ENCODE results near the gene CMTM7.
"Not testable (repeated sequence)": the region's sequence is repeated elsewhere in the genome, so short reads cannot be mapped to it uniquely, and the experiment has no call there.

Gene CMTM7

DNA sequence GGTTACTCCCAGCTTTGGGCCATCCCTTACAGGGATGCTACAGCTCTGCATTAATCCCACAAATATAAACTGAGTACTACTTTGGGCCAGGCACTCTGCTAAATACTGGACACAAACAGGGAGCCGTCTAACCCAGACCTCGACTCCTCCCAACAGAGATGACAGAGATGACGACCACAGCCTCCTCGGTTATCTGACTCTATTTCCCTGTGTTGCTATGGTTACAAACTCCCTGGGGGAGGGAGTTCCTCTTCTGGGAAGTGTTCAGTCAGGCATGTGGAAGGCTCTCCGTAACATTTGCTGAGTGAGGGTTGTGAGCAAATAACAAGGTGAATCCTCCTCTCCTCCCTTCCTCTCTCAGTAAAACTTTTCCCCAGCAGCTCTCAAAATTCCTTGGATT lies 6.7 kb upstream of the CMTM7 start:
- H3K9me3 ChIP-seq (ENCODE audit: control insufficient read depth, low read depth, low read length) = no peaks in the 10 kb centered on the region
- no peaks in the 10 kb centered on the region for H3K27me3 ChIP-seq (ENCODE audit: control insufficient read depth, insufficient read depth, low read length)
- H3K4me3 ChIP-seq (ENCODE audit: low read length) = no peak overlapping the region
- no peak overlapping the region for H3K27ac ChIP-seq (ENCODE audit: low read length)
- H3K9ac ChIP-seq (ENCODE audit: low read length) = no peak overlapping the region
- no peaks in the 10 kb centered on the region for H3K4me1 ChIP-seq (ENCODE audit: control insufficient read depth, low read depth, low read length)
- no peaks in the 10 kb centered on the region for H3K36me3 ChIP-seq (ENCODE audit: control insufficient read depth, low read depth, low read length)

DNA sequence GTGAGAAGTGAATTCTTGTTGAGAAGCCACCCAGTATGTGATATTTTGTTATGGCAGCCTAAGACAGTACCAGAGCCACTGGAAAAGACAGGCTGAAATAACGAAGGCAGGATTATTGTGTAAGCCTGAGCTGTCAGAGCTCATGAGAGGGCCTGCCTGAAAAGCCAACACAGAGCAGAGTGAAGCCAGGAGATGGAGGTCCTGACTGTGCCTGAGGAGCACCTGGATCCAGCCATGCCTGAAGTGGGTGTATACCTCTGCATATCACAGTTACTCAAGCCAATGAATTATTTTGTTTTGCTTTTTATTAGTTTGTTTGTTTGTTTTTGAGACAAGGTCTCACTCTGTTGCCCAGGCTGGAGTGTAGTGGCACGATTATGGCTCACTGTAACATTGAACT lies 4.1 kb upstream of the CMTM7 start:
- H3K9ac ChIP-seq (ENCODE audit: low read length) = no peak overlapping the region
- H3K27me3 ChIP-seq (ENCODE audit: control insufficient read depth, insufficient read depth, low read length) = peaks cover 10% of the 10 kb centered on the region

DNA sequence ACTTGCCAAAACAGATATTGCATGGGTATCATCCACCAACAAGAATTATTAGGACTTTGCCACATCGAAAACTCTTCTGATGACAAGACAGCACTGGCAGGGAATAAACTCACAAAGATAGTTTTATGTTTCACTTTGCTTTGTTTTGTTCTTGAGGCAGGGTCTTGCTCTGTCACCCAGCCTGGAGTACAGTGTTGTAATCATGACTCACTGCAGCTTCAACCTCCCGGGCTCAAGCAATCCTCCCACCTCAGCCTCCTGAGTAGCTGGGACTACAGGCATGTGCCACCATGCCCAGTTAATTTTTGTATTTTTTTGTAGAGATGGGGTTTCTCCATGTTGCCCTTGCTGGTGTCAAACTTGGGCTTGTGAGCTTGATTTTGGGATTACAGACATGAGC lies 2.1 kb upstream of the CMTM7 start:
- not testable (repeated sequence) for H3K4me1 ChIP-seq (ENCODE audit: control insufficient read depth, low read depth, low read length); H3K4me3 ChIP-seq (ENCODE audit: low read length); H3K9me3 ChIP-seq (ENCODE audit: control insufficient read depth, low read depth, low read length); H3K9ac ChIP-seq (ENCODE audit: low read length); H3K36me3 ChIP-seq (ENCODE audit: control insufficient read depth, low read depth, low read length); H3K27ac ChIP-seq (ENCODE audit: low read length)
- peaks cover 22% of the 10 kb centered on the region for H3K27me3 ChIP-seq (ENCODE audit: control insufficient read depth, insufficient read depth, low read length)

More for the DNA sequence above, 4.1 kb upstream of the CMTM7 start:
- H3K4me3 ChIP-seq (ENCODE audit: low read length) = no peak overlapping the region
- H3K36me3 ChIP-seq (ENCODE audit: control insufficient read depth, low read depth, low read length) = no peaks in the 10 kb centered on the region
- H3K4me1 ChIP-seq (ENCODE audit: control insufficient read depth, low read depth, low read length) = peaks cover 1% of the 10 kb centered on the region
- H3K27ac ChIP-seq (ENCODE audit: low read length) = no peak overlapping the region
- H3K9me3 ChIP-seq (ENCODE audit: control insufficient read depth, low read depth, low read length) = no peaks in the 10 kb centered on the region

DNA sequence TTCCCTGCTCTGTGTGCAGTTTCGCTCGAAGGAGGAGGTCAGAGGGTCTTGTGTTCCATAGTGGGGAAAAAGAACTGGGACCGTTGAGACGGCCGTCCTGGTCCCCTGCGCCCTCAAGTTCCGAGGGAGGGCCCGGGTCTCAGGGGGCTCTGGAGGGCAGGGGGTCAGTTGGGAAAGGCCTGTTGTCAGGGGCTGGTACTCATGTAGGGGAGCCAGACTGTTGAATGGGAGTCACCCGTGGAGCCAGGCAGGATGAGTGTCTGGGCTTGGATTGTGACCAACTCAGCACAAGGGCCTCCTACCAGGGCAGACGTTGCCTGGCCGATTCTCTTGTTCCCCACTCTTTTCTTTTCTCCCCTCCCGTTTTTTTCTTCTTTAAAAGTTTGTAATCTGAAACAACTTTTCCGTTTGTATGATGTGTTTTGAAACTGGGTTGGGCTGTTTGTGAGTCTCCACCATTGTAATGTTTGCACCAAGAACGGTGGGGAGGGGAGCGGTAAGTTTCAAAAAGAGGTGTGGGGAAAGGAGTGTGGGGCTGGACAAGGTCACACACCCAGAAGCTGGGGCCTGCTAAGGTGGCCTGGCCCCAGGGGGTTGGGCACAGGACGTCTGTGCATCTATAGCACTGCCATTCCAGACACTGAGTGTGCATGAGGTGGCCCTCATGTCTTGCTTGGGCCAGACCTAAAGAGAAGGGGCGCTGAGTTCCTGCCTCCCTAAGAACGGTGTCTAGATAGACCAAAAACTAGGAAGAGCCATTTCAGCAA lies 1.1 kb downstream of the CMTM7 start:
- H3K9ac ChIP-seq (ENCODE audit: low read length) = peak overlapping the region; percentile 52
- no peaks in the 10 kb centered on the region for H3K36me3 ChIP-seq (ENCODE audit: control insufficient read depth, low read depth, low read length)
- no peaks in the 10 kb centered on the region for H3K9me3 ChIP-seq (ENCODE audit: control insufficient read depth, low read depth, low read length)
- H3K27me3 ChIP-seq (ENCODE audit: control insufficient read depth, insufficient read depth, low read length) = peaks cover 22% of the 10 kb centered on the region
- H3K4me1 ChIP-seq (ENCODE audit: control insufficient read depth, low read depth, low read length) = peaks cover 11% of the 10 kb centered on the region
- peak overlapping the region; percentile 69 for H3K4me3 ChIP-seq (ENCODE audit: low read length)
- no peak overlapping the region for H3K27ac ChIP-seq (ENCODE audit: low read length)

DNA sequence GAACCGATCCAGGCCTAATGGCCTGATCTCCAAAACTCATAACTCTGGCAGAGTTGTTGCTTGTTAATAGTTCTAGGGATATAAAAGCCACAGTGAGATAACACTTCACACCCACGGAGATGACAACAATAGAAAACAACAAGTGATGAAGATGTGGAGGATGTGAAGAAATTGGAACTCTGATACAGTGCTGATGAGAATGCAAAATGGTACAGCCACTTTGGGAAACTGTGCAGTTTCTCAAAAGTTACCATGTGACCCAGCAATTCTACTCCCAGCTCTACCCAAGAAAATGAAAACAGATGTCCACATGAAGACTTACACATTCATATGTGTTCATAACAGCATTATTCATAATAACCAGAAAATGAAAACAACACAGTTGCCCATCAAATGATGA lies 3.8 kb downstream of the CMTM7 start:
- Histone ChIP-seq H3K27ac (ENCODE audit: low read length) (no peak overlapping the region), H3K9me3 (ENCODE audit: control insufficient read depth, low read depth, low read length) (no peaks in the 10 kb centered on the region)

DNA sequence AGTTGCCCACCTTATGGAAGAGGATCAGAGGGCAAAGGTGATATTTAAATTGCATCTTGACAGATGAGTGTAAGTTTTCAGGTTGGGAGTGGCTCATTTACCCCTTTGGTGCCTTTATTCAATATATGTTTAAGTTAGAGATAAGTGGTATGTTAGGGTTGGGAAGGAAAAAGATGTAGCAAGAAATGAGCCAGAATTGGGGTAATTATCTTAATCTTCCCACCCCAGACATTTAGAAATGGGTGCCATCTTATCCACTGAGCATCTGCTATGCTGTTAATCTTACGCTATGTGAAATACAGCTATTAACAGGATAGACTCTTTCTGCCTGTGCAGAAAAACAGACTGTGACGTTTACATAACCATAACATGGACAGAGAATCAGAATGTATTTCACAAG lies 6.3 kb downstream of the CMTM7 start:
- Histone ChIP-seq H3K4me1 (ENCODE audit: control insufficient read depth, low read depth, low read length) (peaks cover 14% of the 10 kb centered on the region), H3K4me3 (ENCODE audit: low read length) (no peak overlapping the region), H3K36me3 (ENCODE audit: control insufficient read depth, low read depth, low read length) (no peaks in the 10 kb centered on the region), H3K9me3 (ENCODE audit: control insufficient read depth, low read depth, low read length) (no peaks in the 10 kb centered on the region), H3K27me3 (ENCODE audit: control insufficient read depth, insufficient read depth, low read length) (peaks cover 7% of the 10 kb centered on the region), H3K9ac (ENCODE audit: low read length) (no peak overlapping the region), H3K27ac (ENCODE audit: low read length) (no peak overlapping the region)

More for the DNA sequence above, 3.8 kb downstream of the CMTM7 start:
- Histone ChIP-seq H3K4me3 (ENCODE audit: low read length) (no peak overlapping the region), H3K36me3 (ENCODE audit: control insufficient read depth, low read depth, low read length) (no peaks in the 10 kb centered on the region), H3K9ac (ENCODE audit: low read length) (no peak overlapping the region), H3K4me1 (ENCODE audit: control insufficient read depth, low read depth, low read length) (peaks cover 11% of the 10 kb centered on the region), H3K27me3 (ENCODE audit: control insufficient read depth, insufficient read depth, low read length) (peaks cover 22% of the 10 kb centered on the region)

DNA sequence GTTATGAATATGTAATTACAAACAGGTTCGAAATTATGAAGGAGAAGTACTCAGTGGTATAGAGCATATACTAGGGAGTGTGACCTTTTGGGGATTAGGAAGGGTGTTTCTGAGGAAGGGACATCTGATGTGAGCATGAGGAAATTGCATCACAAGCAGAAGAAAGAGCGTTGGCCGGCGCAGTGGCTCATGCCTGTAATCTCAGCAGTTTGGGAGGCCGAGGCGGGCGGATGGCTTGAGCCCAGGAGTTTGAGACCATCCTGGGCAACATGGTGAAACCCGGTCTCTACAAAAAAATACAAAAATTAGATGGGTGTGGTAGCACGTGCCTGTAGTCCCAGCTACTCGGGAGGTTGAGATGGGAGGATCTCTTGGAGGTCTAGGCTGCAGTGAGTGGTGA lies 6.9 kb downstream of the CMTM7 start:
- no peak overlapping the region for H3K4me3 ChIP-seq (ENCODE audit: low read length)
- H3K27me3 ChIP-seq (ENCODE audit: control insufficient read depth, insufficient read depth, low read length) = peaks cover 1% of the 10 kb centered on the region
- no peaks in the 10 kb centered on the region for H3K9me3 ChIP-seq (ENCODE audit: control insufficient read depth, low read depth, low read length)
- H3K4me1 ChIP-seq (ENCODE audit: control insufficient read depth, low read depth, low read length) = peaks cover 16% of the 10 kb centered on the region
- no peak overlapping the region for H3K9ac ChIP-seq (ENCODE audit: low read length)
- no peak overlapping the region for H3K27ac ChIP-seq (ENCODE audit: low read length)
- H3K36me3 ChIP-seq (ENCODE audit: control insufficient read depth, low read depth, low read length) = no peaks in the 10 kb centered on the region

DNA sequence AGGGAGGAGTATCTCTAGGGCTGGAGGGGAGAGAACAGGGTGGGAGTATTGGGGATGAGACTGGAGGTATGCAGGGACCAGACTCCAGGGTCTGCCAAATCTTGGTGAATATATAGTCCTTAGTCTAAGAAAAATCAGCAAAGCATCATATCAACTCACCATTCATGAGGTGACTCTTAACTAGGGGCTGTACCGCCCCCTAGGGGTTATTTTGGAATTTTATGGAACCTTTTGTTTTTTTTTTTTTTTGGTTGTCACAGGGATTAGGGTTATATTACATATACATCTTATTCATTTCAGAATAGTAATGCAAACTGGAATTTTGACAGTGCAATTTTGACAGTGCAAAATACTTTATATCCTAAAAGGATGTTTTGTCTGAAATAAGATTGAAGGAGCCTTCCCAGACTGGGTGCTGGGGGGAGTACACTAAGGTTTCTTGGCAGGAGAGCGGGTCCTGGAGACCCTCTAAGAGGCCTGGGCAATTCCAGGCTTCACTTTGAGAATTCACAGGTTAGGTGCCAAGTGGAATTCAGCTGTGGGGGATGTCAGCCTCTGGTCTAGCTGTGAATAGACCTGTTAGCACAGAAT lies 7.5 kb downstream of the CMTM7 start:
- Histone ChIP-seq H3K4me1 (ENCODE audit: control insufficient read depth, low read depth, low read length) (peaks cover 16% of the 10 kb centered on the region), H3K9me3 (ENCODE audit: control insufficient read depth, low read depth, low read length) (no peaks in the 10 kb centered on the region), H3K27ac (ENCODE audit: low read length) (no peak overlapping the region), H3K9ac (ENCODE audit: low read length) (no peak overlapping the region), H3K4me3 (ENCODE audit: low read length) (no peak overlapping the region), H3K36me3 (ENCODE audit: control insufficient read depth, low read depth, low read length) (no peaks in the 10 kb centered on the region), H3K27me3 (ENCODE audit: control insufficient read depth, insufficient read depth, low read length) (no peaks in the 10 kb centered on the region)

DNA sequence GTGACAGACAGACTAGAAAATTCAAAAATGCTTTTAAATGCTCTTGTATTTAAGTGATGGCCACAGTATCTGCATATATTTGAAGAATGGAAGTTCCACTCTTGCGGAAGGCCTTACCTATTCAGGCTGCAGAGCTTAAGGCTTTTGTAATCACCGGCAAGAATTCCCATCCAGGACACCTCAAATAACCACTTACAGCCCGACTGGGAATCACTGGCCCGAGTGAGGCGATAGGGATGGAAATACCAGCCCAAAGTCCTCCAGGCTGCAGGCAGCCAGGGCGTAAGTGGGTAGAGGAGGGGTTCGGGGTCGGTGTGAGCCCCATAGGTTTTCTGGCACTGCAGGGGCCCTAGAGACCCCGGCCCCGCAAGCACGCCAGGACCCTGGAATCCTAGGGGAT lies 9.5 kb downstream of the CMTM7 start:
- Histone ChIP-seq H3K4me1 (ENCODE audit: control insufficient read depth, low read depth, low read length) (peaks cover 16% of the 10 kb centered on the region), H3K27me3 (ENCODE audit: control insufficient read depth, insufficient read depth, low read length) (no peaks in the 10 kb centered on the region), H3K4me3 (ENCODE audit: low read length) (peak overlapping the region; percentile 44), H3K27ac (ENCODE audit: low read length) (no peak overlapping the region), H3K9me3 (ENCODE audit: control insufficient read depth, low read depth, low read length) (no peaks in the 10 kb centered on the region), H3K9ac (ENCODE audit: low read length) (peak overlapping the region; percentile 69), H3K36me3 (ENCODE audit: control insufficient read depth, low read depth, low read length) (no peaks in the 10 kb centered on the region)

DNA sequence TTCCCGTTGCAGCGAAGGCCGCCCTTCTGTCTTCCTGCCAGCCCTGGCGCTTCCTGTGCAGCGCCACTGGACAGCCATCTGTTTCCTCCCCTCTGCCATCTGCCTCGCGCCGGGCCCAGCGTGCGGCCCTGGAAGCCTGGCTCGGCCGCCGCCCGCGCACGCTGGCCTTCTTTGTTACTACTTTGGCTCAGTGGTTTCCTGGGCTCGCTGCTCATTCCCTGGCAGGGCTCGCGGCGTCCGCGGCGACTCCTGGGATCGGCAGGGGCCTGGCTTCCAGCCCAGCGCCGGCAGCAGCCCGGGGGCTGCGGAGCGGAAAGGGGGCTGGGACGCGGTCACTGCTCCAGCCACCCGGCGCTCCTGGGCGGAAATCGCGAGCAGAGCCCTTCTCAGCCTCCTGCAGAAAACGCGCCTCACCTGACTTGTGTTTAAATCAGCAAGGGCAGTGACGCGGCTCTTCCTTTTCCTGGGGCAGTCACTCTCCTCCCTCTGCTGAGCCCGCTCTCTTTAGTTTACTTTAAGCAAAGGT lies 10.0 kb downstream of the CMTM7 start:
- Histone ChIP-seq H3K4me3 (ENCODE audit: low read length) (peak overlapping the region; percentile 44), H3K4me1 (ENCODE audit: control insufficient read depth, low read depth, low read length) (peaks cover 16% of the 10 kb centered on the region), H3K36me3 (ENCODE audit: control insufficient read depth, low read depth, low read length) (no peaks in the 10 kb centered on the region), H3K27ac (ENCODE audit: low read length) (peak overlapping the region; percentile 45), H3K9me3 (ENCODE audit: control insufficient read depth, low read depth, low read length) (no peaks in the 10 kb centered on the region), H3K27me3 (ENCODE audit: control insufficient read depth, insufficient read depth, low read length) (no peaks in the 10 kb centered on the region), H3K9ac (ENCODE audit: low read length) (peak overlapping the region; percentile 69)

DNA sequence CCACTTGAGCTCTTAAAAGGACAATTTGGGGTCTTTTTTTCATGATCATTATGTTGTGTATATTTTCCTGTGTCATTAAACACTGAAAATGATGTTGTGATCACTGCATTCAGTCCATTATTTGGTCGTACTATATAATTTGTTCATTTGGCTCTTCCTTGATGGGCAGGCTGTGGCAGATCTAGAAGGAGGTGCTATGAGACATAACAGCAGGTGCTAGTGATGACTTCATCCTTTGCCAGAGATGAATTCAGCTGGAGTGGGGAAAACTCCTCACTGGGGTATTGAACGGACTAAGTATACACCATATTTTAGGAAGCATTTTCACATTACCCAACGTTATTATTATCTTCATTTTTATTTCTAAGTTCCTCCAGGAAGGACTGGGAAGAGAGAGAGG lies 12.0 kb downstream of the CMTM7 start:
- Histone ChIP-seq H3K4me3 (ENCODE audit: low read length) (no peak overlapping the region), H3K36me3 (ENCODE audit: control insufficient read depth, low read depth, low read length) (no peaks in the 10 kb centered on the region), H3K27ac (ENCODE audit: low read length) (no peak overlapping the region), H3K9me3 (ENCODE audit: control insufficient read depth, low read depth, low read length) (no peaks in the 10 kb centered on the region), H3K27me3 (ENCODE audit: control insufficient read depth, insufficient read depth, low read length) (no peaks in the 10 kb centered on the region), H3K9ac (ENCODE audit: low read length) (no peak overlapping the region), H3K4me1 (ENCODE audit: control insufficient read depth, low read depth, low read length) (peaks cover 19% of the 10 kb centered on the region)

DNA sequence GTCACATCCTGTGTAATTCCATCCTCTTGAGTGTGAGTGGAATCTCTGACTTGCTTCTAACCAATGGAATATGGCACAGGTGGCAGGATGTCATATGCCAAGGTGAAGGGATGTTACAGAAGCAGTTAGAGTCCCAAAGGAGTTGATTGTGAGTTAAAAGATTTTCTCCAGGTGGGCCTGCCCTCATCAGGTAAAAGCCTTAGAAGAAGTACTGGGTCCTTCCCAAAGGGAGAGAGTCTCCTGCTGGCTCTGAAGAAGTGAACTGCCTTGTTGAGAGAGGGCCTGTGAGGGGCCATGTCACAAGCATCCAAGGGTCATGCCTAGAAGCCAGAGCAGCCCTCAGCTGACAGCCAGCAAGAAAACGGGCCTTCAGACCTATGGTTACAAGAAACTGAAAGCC lies 13.1 kb downstream of the CMTM7 start:
- Histone ChIP-seq H3K9me3 (ENCODE audit: control insufficient read depth, low read depth, low read length) (no peaks in the 10 kb centered on the region), H3K4me3 (ENCODE audit: low read length) (no peak overlapping the region), H3K9ac (ENCODE audit: low read length) (no peak overlapping the region), H3K36me3 (ENCODE audit: control insufficient read depth, low read depth, low read length) (no peaks in the 10 kb centered on the region), H3K27me3 (ENCODE audit: control insufficient read depth, insufficient read depth, low read length) (no peaks in the 10 kb centered on the region), H3K27ac (ENCODE audit: low read length) (no peak overlapping the region), H3K4me1 (ENCODE audit: control insufficient read depth, low read depth, low read length) (peaks cover 23% of the 10 kb centered on the region)
